ENCODE data around the gene SH3PXD2B.
A peak's percentile ranks its signal among the peaks of the same experiment; 100 is the strongest.
"Not testable (repeated sequence)": the region's sequence is repeated elsewhere in the genome, so short reads cannot be mapped to it uniquely, and the experiment has no call there.

SH3PXD2B gene

DNA sequence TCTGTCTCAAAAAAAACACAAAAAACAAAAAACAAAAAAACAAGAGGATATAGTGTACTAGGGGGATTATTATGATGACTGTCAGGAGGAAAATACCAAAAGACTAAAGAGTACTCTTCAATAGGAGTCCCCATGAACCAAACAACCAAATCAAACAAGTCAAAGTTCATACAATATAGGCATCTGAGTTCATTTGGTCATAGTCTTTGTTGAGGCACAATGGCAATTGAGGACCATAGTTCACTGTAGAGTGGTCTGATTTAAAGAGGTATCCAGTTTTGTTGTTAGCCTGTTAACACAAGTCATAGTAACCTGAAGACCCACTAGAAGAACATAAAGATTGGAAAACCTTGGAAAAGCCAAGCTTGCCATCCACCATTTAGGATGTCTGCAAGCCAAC lies 159.5 kb downstream of the SH3PXD2B start:
- no peak overlapping the region for H3K4me3 ChIP-seq (ENCODE audit: low read length)
- TF ChIP-seq, protein P1, sequence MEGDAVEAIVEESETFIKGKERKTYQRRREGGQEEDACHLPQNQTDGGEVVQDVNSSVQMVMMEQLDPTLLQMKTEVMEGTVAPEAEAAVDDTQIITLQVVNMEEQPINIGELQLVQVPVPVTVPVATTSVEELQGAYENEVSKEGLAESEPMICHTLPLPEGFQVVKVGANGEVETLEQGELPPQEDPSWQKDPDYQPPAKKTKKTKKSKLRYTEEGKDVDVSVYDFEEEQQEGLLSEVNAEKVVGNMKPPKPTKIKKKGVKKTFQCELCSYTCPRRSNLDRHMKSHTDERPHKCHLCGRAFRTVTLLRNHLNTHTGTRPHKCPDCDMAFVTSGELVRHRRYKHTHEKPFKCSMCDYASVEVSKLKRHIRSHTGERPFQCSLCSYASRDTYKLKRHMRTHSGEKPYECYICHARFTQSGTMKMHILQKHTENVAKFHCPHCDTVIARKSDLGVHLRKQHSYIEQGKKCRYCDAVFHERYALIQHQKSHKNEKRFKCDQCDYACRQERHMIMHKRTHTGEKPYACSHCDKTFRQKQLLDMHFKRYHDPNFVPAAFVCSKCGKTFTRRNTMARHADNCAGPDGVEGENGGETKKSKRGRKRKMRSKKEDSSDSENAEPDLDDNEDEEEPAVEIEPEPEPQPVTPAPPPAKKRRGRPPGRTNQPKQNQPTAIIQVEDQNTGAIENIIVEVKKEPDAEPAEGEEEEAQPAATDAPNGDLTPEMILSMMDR (IDR thresholded peaks at IDR 0.05; ENCODE audit: insufficient read depth, low read depth, low read length, missing control alignments): no peak
- DNase-seq (ENCODE audit: low read depth): no peak

DNA sequence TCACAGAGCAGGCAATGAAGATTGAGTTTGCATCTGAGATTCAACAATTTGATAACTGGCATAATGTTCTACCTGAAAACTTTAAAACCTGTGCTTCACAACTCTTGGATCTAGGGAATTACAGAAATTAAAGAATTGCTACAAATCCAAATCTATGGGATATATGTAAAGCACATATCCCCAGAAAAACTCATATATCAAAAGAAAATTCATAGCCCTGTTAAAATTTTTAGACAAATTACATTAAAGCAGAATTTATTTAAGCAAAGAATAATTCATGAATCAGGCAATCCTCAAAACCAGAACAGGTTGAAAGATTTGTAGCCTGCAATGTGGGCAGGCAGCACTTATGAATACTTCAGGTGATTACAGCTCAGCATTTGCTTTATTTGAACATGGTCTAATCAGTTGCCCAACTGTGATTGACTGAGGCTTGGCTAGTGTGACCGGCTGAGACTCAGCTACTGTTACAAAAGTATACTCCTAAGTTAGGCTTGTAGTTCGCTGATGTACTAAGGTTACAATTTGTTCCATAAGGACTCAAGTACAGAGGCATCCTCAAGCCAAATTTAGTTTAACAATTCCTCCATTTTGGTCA lies 160.5 kb downstream of the SH3PXD2B start:
- TF ChIP-seq, protein P1 (IDR thresholded peaks at IDR 0.05; ENCODE audit: insufficient read depth, low read depth, low read length, missing control alignments): no peak
- no peak for DNase-seq (ENCODE audit: low read depth)
- no peak overlapping the region for H3K4me3 ChIP-seq (ENCODE audit: low read length)

DNA sequence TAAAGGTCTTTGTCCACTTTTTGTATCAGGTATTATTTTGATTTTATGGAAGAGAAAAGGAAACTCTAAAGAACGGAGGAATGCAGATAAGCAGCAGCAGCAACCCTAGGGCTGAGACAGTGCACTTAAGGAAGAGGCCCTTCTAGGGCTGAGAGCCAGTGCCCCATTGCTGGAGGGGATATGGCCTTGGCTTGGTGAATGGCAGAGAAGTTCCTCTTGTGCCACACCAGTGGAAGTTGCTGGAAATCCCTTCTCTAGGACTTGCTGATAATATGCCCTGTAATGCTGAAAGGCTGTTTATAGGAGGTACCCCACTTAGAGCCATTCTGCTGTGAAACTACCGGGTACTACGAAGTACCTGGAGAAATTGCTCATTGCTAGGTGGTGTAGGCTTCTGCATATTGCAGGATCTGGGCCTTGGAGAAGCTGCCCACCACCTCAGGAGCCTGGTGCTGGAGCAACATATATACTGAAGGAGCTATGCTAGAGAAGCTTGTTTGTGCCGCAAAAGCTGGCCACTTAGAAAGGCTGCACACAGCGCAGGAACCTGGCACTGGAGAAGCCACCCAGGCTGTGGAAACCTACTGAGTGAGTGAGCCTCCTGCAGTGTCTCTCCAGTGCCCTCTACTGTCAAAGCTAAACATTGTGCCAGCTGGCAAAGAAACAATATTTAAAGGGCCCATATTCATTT lies 161.1 kb downstream of the SH3PXD2B start:
- no peak overlapping the region for H3K4me3 ChIP-seq (ENCODE audit: low read length)
- TF ChIP-seq, protein P1 (IDR thresholded peaks at IDR 0.05; ENCODE audit: insufficient read depth, low read depth, low read length, missing control alignments): peak; percentile 96
- DNase-seq (ENCODE audit: low read depth): peak; percentile 79

DNA sequence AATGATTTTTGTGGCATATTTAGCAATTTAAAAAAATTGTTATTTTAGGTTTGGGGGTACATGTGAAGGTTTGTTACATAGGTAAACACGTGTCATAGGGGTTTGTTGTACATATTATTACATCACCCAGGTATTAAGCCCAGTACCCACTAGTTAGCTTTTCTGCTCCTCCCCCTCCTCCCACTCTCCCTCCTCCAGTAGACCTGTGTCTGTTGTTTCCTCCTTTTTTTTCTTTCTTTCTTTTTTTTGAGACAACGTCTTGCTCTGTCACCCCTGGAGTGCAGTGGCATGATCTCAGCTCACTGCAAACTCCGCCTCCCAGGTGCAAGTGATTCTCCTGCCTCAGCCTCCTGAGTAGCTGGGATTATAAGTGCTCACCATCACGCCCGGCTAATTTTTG lies 162.5 kb downstream of the SH3PXD2B start:
- DNase-seq (ENCODE audit: low read depth): not testable (repeated sequence)

DNA sequence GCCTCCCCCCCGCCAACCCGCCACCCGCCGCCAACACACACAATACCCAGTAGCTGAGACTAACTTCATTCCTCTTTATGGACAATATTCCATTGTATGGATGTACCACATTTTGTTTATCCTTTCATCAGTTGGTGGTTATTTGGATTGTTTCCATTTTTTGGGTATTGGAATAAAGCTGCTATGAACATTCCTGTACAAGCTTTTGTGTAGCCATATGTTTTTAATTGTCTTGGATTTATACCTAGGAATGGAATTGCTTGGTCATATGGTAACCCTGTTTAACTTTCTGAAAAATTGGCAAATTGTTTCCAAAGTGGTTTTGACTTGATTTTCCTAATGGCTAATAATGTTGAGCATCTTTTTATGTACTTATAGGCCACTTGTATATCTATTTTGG lies 165.9 kb downstream of the SH3PXD2B start:
- H3K4me3 ChIP-seq (ENCODE audit: low read length): no peak overlapping the region
- no peak for DNase-seq (ENCODE audit: low read depth)
- TF ChIP-seq, protein P1 (IDR thresholded peaks at IDR 0.05; ENCODE audit: insufficient read depth, low read depth, low read length, missing control alignments): no peak

More for the DNA sequence above, 162.5 kb downstream of the SH3PXD2B start:
- H3K4me3 ChIP-seq (ENCODE audit: low read length): not testable (repeated sequence)

DNA sequence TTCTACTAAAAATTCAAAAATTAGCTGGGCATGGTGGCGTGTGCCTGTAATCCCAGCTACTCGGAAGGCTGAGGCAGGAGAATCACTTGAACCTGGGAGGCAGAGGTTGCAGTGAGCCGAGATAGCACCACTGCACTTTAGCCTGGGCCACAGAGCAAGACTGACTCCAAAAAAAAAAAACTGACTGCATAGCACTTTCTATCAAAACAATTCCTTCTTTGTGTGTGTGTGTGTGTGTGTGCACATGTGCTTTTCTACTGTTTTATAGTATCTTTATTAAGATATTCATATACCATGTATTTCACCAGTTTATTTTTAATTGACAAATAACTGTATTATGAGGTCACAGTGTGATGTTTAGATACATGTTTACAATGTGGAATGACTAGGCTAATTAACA lies 167.2 kb downstream of the SH3PXD2B start:
- DNase-seq (ENCODE audit: low read depth); H3K4me3 ChIP-seq (ENCODE audit: low read length): not testable (repeated sequence)

DNA sequence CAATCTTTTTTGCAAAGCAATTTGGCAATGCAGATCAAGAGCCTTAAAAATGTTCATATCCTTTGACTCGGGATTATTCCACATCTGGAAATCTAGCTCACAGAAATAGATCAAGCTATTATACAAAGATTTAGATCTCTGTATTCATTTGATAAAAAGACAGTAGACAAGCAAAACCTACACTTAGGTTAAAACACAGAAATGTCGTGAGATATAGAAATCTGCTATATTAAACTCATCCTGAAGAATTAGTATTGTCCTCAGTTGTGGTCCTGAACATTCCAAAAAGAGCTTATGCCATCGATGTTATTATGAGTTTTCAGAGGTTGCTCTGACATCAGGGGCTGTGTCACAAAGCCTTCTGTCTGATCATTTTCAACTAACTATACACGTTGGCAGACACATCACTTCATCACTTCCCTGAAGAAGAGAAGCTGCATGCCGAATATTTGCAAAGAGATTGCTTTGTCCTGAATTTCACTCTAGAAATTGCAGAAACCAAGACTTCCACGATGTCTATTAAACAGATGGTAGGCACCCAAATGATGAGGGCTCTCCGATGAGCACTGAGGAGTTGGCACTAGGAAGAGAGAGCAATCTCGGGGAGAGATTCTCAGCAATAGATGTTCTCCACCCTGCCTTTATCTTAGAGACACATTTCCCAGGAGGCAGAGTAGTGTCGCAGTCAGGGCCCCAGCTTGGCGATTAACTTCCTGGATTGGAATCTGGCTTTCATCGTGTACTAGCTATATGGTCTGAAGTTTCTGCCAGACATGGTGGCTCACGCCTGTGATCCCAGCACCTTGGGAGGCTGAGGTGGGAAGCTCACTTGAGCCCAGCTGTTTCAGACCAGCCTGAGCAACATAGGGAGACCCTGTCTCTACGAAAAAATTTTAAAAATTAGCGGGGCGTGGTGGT lies 168.8 kb downstream of the SH3PXD2B start:
- no peak overlapping the region for H3K4me3 ChIP-seq (ENCODE audit: low read length)
- TF ChIP-seq, protein P1 (IDR thresholded peaks at IDR 0.05; ENCODE audit: insufficient read depth, low read depth, low read length, missing control alignments): no peak
- DNase-seq (ENCODE audit: low read depth): no peak
